ENCODE results near the gene CHRNG.

Gene CHRNG

GRCh38 chr2:232525199-232525598 is 14.3 kb upstream of the CHRNG start:
- no peak for TF ChIP-seq CTCF (IDR thresholded peaks at IDR 0.05; ENCODE audit: insufficient read depth, low read length, missing control alignments)
- CTCF ChIA-PET = no interaction called here
- DNase-seq (ENCODE audit: low read depth, low spot score) = no peak
- POLR2A ChIA-PET = no interaction called here
- H3K4me3 ChIP-seq (ENCODE audit: low read depth, low read length) = no peak overlapping the region

GRCh38 chr2:232525791-232526371 is 13.6 kb upstream of the CHRNG start, which contains the start of gene CHRND:
Gene CHRND, plus strand, starts transcription at chr2:232526160. Its CDS starts 56 bp downstream, at chr2:232526216.
- no peak within 1 kb of the TSS for H3K4me3 ChIP-seq (ENCODE audit: low read depth, low read length)
- ChIA-PET POLR2A (no interaction called here), CTCF (interaction anchor here (1.3 to 1.5 kb wide), 2 partner anchors 79 to 87 kb away, joined by 3 to 4 read pairs; no protein-coding TSS in a partner anchor)
- no peak for TF ChIP-seq CTCF (IDR thresholded peaks at IDR 0.05; ENCODE audit: insufficient read depth, low read length, missing control alignments)
- DNase-seq (ENCODE audit: low read depth, low spot score) = no peak

- TF ChIP-seq CTCF (IDR thresholded peaks at IDR 0.05; ENCODE audit: insufficient read depth, low read length, missing control alignments) = no peak
- no peak overlapping the region for H3K4me3 ChIP-seq (ENCODE audit: low read depth, low read length)
- ChIA-PET CTCF (interaction anchor here (1.3 to 1.5 kb wide), 2 partner anchors 79 to 87 kb away, joined by 3 to 4 read pairs; no protein-coding TSS in a partner anchor), POLR2A (no interaction called here)
- no peak for DNase-seq (ENCODE audit: low read depth, low spot score)
Measured at GRCh38 chr2:232526372-232526941, 13.0 kb upstream of the CHRNG start.

- no peak for TF ChIP-seq CTCF (IDR thresholded peaks at IDR 0.05; ENCODE audit: insufficient read depth, low read length, missing control alignments)
- DNase-seq (ENCODE audit: low read depth, low spot score) = no peak
- no peak overlapping the region for H3K4me3 ChIP-seq (ENCODE audit: low read depth, low read length)
- CTCF ChIA-PET = no interaction called here
- POLR2A ChIA-PET = no interaction called here
Measured at GRCh38 chr2:232527905-232528470, 11.5 kb upstream of the CHRNG start.

GRCh38 chr2:232528746-232529460 is 10.6 kb upstream of the CHRNG start:
- no peak overlapping the region for H3K4me3 ChIP-seq (ENCODE audit: low read depth, low read length)
- ChIA-PET POLR2A (no interaction called here), CTCF (no interaction called here)
- no peak for DNase-seq (ENCODE audit: low read depth, low spot score)
- TF ChIP-seq CTCF (IDR thresholded peaks at IDR 0.05; ENCODE audit: insufficient read depth, low read length, missing control alignments) = no peak
